Gastrocnemius medialis (tissue), 4 donors: ENCODE measurements around the gene RAB17.

Source experiments
- POLR2A ChIP-seq, 2 donors: fragments of 450-650 bp; IDR thresholded peaks; one replicate each; pipeline ENCODE4 v1.6.1; 2017; ENCODE audit warnings: antibody characterized with exemption in 2 of 2, mild to moderate bottlenecking in 2 of 2, moderate library complexity in 2 of 2
- TF ChIP-seq, protein P1 (sequence below), 5 experiments: fragments of 450-650 bp in 3 of 5; fragments of 200-600 bp in 2 of 5; sonication (generic) in 2 of 5; IDR thresholded peaks in 4 of 5; conservative IDR thresholded peaks in 1 of 5; 1 replicate in 4 of 5; 2 replicates in 1 of 5; pipeline ENCODE4 v1.5.1; 2016 to 2019; ENCODE audit warnings: antibody characterized with exemption in 5 of 5, mild to moderate bottlenecking in 3 of 5, moderate library complexity in 3 of 5

GRCh38 chr2:237626813-237627440, 36.4 kb upstream of the RAB17 start:
- TF ChIP-seq, protein P1, sequence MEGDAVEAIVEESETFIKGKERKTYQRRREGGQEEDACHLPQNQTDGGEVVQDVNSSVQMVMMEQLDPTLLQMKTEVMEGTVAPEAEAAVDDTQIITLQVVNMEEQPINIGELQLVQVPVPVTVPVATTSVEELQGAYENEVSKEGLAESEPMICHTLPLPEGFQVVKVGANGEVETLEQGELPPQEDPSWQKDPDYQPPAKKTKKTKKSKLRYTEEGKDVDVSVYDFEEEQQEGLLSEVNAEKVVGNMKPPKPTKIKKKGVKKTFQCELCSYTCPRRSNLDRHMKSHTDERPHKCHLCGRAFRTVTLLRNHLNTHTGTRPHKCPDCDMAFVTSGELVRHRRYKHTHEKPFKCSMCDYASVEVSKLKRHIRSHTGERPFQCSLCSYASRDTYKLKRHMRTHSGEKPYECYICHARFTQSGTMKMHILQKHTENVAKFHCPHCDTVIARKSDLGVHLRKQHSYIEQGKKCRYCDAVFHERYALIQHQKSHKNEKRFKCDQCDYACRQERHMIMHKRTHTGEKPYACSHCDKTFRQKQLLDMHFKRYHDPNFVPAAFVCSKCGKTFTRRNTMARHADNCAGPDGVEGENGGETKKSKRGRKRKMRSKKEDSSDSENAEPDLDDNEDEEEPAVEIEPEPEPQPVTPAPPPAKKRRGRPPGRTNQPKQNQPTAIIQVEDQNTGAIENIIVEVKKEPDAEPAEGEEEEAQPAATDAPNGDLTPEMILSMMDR (IDR thresholded peaks at IDR 0.05 in 4 of 5, conservative IDR thresholded peaks at IDR 0.05 in 1 of 5): no peak
- TF ChIP-seq POLR2A (IDR thresholded peaks at IDR 0.05): no peak
